Stimulated activated CD4-positive, alpha-beta T cell treated with anti-CD3 and anti-CD28 coated beads, Interleukin-15, amount 100 ng/mL, for 24 hours (primary cell): Measurements from ENCODE around the gene MYEOV.

Source experiments
- DNase-seq: peaks from one replicate; pipeline ENCODE4 v3.0.0-alpha.2; 2020

Gene MYEOV

GRCh38 chr11:69267395-69267805 lies 26.6 kb upstream of the MYEOV start:
- no peak for DNase-seq

GRCh38 chr11:69268911-69269310 lies 25.0 kb upstream of the MYEOV start:
- DNase-seq, result no peak

- DNase-seq, result no peak
Measured at GRCh38 chr11:69269388-69269787, 24.6 kb upstream of the MYEOV start.

- no peak for DNase-seq
Measured at GRCh38 chr11:69269926-69270697, 23.8 kb upstream of the MYEOV start.

GRCh38 chr11:69270941-69271340 lies 23.0 kb upstream of the MYEOV start:
- DNase-seq, result no peak

- no peak for DNase-seq
Measured at GRCh38 chr11:69272055-69272454, 21.9 kb upstream of the MYEOV start.

- DNase-seq, result no peak
Measured at GRCh38 chr11:69272831-69273485, 21.0 kb upstream of the MYEOV start.

- no peak for DNase-seq
Measured at GRCh38 chr11:69273571-69273970, 20.4 kb upstream of the MYEOV start.

GRCh38 chr11:69274531-69275016 lies 19.4 kb upstream of the MYEOV start:
- no peak for DNase-seq

- DNase-seq, result no peak
Measured at GRCh38 chr11:69275178-69275577, 18.8 kb upstream of the MYEOV start.

GRCh38 chr11:69276165-69276564 lies 17.8 kb upstream of the MYEOV start:
- DNase-seq, result no peak

GRCh38 chr11:69277074-69277809 lies 16.7 kb upstream of the MYEOV start:
- no peak for DNase-seq

GRCh38 chr11:69278091-69278867 lies 15.7 kb upstream of the MYEOV start:
- DNase-seq, result no peak

GRCh38 chr11:69280451-69280850 lies 13.5 kb upstream of the MYEOV start:
- DNase-seq, result no peak

- no peak for DNase-seq
Measured at GRCh38 chr11:69280994-69281393, 13.0 kb upstream of the MYEOV start.

- DNase-seq, result no peak
Measured at GRCh38 chr11:69283446-69283845, 10.5 kb upstream of the MYEOV start.

- DNase-seq, result no peak
Measured at GRCh38 chr11:69284081-69284511, 9.9 kb upstream of the MYEOV start.

GRCh38 chr11:69285091-69285490 lies 8.9 kb upstream of the MYEOV start:
- DNase-seq, result no peak

GRCh38 chr11:69285766-69286165 lies 8.2 kb upstream of the MYEOV start:
- DNase-seq, result no peak

- no peak for DNase-seq
Measured at GRCh38 chr11:69286374-69287371, 7.3 kb upstream of the MYEOV start.
